NK-92 treated with Interleukin-12 subunit alpha and Interleukin-12 subunit beta, amount 100 ng/mL, for 24 hours (cell line): ENCODE data around the gene MCL1.
"Not testable (repeated sequence)": the region's sequence is repeated elsewhere in the genome, so short reads cannot be mapped to it uniquely, and the experiment has no call there.

Experiments
- DNase-seq: peaks from one replicate; lab custom pipeline; 2025; lab: John Stamatoyannopoulos, UW

MCL1 gene

GRCh38 chr1:150579110-150579944 lies at the start of gene MCL1:
Gene MCL1 (minus strand): TSS chr1:150579610. CDS start chr1:150579530, 80 bp downstream.
- peak; percentile 85 for DNase-seq

- DNase-seq, result no peak
Measured at GRCh38 chr1:150628766-150629114, 49.3 kb upstream of the MCL1 start.

- no peak for DNase-seq
Measured at GRCh38 chr1:150627826-150628410, 48.5 kb upstream of the MCL1 start.

GRCh38 chr1:150626150-150626549 lies 46.7 kb upstream of the MCL1 start:
- DNase-seq, result no peak

GRCh38 chr1:150624546-150624945 lies 45.1 kb upstream of the MCL1 start:
- not testable (repeated sequence) for DNase-seq

- DNase-seq, result not testable (repeated sequence)
Measured at GRCh38 chr1:150624134-150624533, 44.7 kb upstream of the MCL1 start.

- no peak for DNase-seq
Measured at GRCh38 chr1:150622303-150622975, 43.0 kb upstream of the MCL1 start.

- DNase-seq, result no peak
Measured at GRCh38 chr1:150621497-150622302, 42.3 kb upstream of the MCL1 start.

- no peak for DNase-seq
Measured at GRCh38 chr1:150620919-150621318, 41.5 kb upstream of the MCL1 start.

- DNase-seq, result no peak
Measured at GRCh38 chr1:150619576-150620509, 40.4 kb upstream of the MCL1 start.

GRCh38 chr1:150615346-150616201 lies 36.2 kb upstream of the MCL1 start:
- no peak for DNase-seq

- DNase-seq, result peak; percentile 17
Measured at GRCh38 chr1:150613061-150613920, 33.9 kb upstream of the MCL1 start.

GRCh38 chr1:150612014-150612345 lies 32.6 kb upstream of the MCL1 start:
- no peak for DNase-seq

- DNase-seq, result no peak
Measured at GRCh38 chr1:150610576-150610975, 31.2 kb upstream of the MCL1 start.

GRCh38 chr1:150609732-150610131 lies 30.3 kb upstream of the MCL1 start:
- no peak for DNase-seq

- no peak for DNase-seq
Measured at GRCh38 chr1:150606463-150607142, 27.2 kb upstream of the MCL1 start.

GRCh38 chr1:150605451-150605731 lies 26.0 kb upstream of the MCL1 start:
- not testable (repeated sequence) for DNase-seq

GRCh38 chr1:150604226-150604588 lies 24.8 kb upstream of the MCL1 start:
- DNase-seq, result no peak

GRCh38 chr1:150603711-150604110 lies 24.3 kb upstream of the MCL1 start:
- no peak for DNase-seq
